Endothelial cell of umbilical vein (primary cell): ENCODE data around the gene PKN2.

Source experiments
- CTCF ChIP-seq, 2 donors: IDR thresholded peaks; 1 replicate in 1 of 2; 2 replicates in 1 of 2; pipeline ENCODE4 v1.5.1; 2011; ENCODE audit warnings: low read length in 2 of 2, mild to moderate bottlenecking in 2 of 2, moderate library complexity in 2 of 2, control low read depth in 1 of 2, inconsistent platforms in 1 of 2, low read depth in 1 of 2; ENCODE audit not compliant: insufficient read depth in 1 of 2; ENCODE audit errors: extremely low read depth in 1 of 2
- EZH2 ChIP-seq: IDR thresholded peaks from 2 replicates; pipeline ENCODE4 v1.6.1; 2012; ENCODE audit warnings: borderline replicate concordance, low read depth, mild to moderate bottlenecking, moderate library complexity, low read length, inconsistent platforms; ENCODE audit not compliant: severe bottlenecking
- JUN ChIP-seq: IDR thresholded peaks from 2 replicates; pipeline ENCODE4 v1.6.1; 2011; ENCODE audit warnings: borderline replicate concordance, low read depth; ENCODE audit not compliant: insufficient read length, insufficient read depth
- MAX ChIP-seq: IDR thresholded peaks from 2 replicates; pipeline ENCODE4 v1.6.1; 2011; ENCODE audit not compliant: insufficient read depth, insufficient read length
- MYC ChIP-seq: IDR thresholded peaks from one replicate; pipeline ENCODE4 v1.6.1; 2011; ENCODE audit warnings: mild to moderate bottlenecking, low read depth, low read length
- POLR2AphosphoS5 ChIP-seq: IDR thresholded peaks from 2 replicates; pipeline ENCODE4 v1.6.1; 2012; ENCODE audit warnings: low read depth, mild to moderate bottlenecking, control low read depth, low read length, moderate library complexity; ENCODE audit not compliant: insufficient read depth

- TF ChIP-seq POLR2AphosphoS5 (no peak), CTCF (IDR thresholded peaks at IDR 0.05; ENCODE audit: extremely low read depth in 1 of 2, insufficient read depth in 1 of 2, low read depth in 1 of 2, low read length in 2 of 2) (no peak), JUN (no peak), MAX (no peak), MYC (no peak), EZH2 (no peak)
Measured at GRCh38 chr1:88763649-88764406, 79.8 kb downstream of the PKN2 start.
